Mesenchymal stem cell (in vitro differentiated cells and primary cell): ENCODE results near the gene INPP5E.

Experiments used
- DNase-seq: peaks from one replicate; pipeline ENCODE4 v3.0.0-alpha.2; 2013
- H2AFZ ChIP-seq: one replicate; pipeline ENCODE4 v1.6.1; 2013; ENCODE audit warnings: low read depth, mild to moderate bottlenecking, control low read depth, inconsistent platforms, low read length, moderate library complexity
- H2AK5ac ChIP-seq: 2 replicates; pipeline ENCODE4 v1.6.1; 2013; ENCODE audit warnings: low read length, moderate library complexity, mild to moderate bottlenecking, inconsistent platforms; ENCODE audit not compliant: severe bottlenecking
- H2BK120ac ChIP-seq: one replicate; pipeline ENCODE4 v1.6.1; 2013; ENCODE audit warnings: low read depth, mild to moderate bottlenecking, inconsistent platforms, low read length, moderate library complexity
- H2BK12ac ChIP-seq, 2 experiments: one replicate each; pipeline ENCODE4 v1.6.1; 2013; ENCODE audit warnings: inconsistent platforms in 2 of 2, low read length in 2 of 2, mild to moderate bottlenecking in 2 of 2, moderate library complexity in 2 of 2, control low read depth in 1 of 2
- H2BK15ac ChIP-seq: one replicate; pipeline ENCODE4 v1.6.1; 2013; ENCODE audit warnings: mild to moderate bottlenecking, low read depth, inconsistent platforms; ENCODE audit not compliant: poor library complexity, severe bottlenecking
- H2BK5ac ChIP-seq: 2 replicates; pipeline ENCODE4 v1.6.1; 2013; ENCODE audit warnings: low read depth, mild to moderate bottlenecking, low read length, control low read depth, inconsistent platforms; ENCODE audit not compliant: poor library complexity, severe bottlenecking
- H3K14ac ChIP-seq, 2 experiments: one replicate each; pipeline ENCODE4 v1.6.1; 2013; ENCODE audit warnings: inconsistent platforms in 2 of 2, low read length in 2 of 2, control low read depth in 1 of 2, mild to moderate bottlenecking in 1 of 2, moderate library complexity in 1 of 2
- H3K18ac ChIP-seq, 2 experiments: one replicate each; pipeline ENCODE4 v1.6.1; 2013; ENCODE audit warnings: inconsistent platforms in 2 of 2, low read length in 2 of 2, control low read depth in 1 of 2, low read depth in 1 of 2, mild to moderate bottlenecking in 1 of 2
- H3K23ac ChIP-seq, 2 experiments: one replicate each; pipeline ENCODE4 v1.6.1; 2013; ENCODE audit warnings: inconsistent platforms in 2 of 2, low read length in 2 of 2, mild to moderate bottlenecking in 2 of 2, moderate library complexity in 2 of 2, control low read depth in 1 of 2
- H3K27ac ChIP-seq: 2 replicates; pipeline ENCODE4 v1.5.1; 2013; ENCODE audit warnings: mild to moderate bottlenecking, moderate library complexity, low read length, control low read depth, inconsistent platforms; ENCODE audit not compliant: poor library complexity, severe bottlenecking
- H3K27me3 ChIP-seq, 2 experiments: 2 replicates each; pipeline versions ENCODE4 v1.6.1 to v1.7.0; 2013; ENCODE audit warnings: low read length in 2 of 2, mild to moderate bottlenecking in 2 of 2, moderate library complexity in 2 of 2, control low read depth in 1 of 2, inconsistent platforms in 1 of 2; ENCODE audit not compliant: control insufficient read depth in 1 of 2, insufficient read depth in 1 of 2
- H3K36me3 ChIP-seq, 2 experiments: 2 replicates each; pipeline versions ENCODE4 v1.6.1 to v1.7.0; 2013; ENCODE audit warnings: low read length in 2 of 2, control low read depth in 1 of 2, inconsistent platforms in 1 of 2, low read depth in 1 of 2, mild to moderate bottlenecking in 1 of 2; ENCODE audit not compliant: insufficient read depth in 2 of 2, control insufficient read depth in 1 of 2
- H3K4ac ChIP-seq, 2 experiments: one replicate each; pipeline ENCODE4 v1.6.1; 2013; ENCODE audit warnings: inconsistent platforms in 2 of 2, low read length in 2 of 2, mild to moderate bottlenecking in 2 of 2, moderate library complexity in 2 of 2, control low read depth in 1 of 2, low read depth in 1 of 2
- H3K4me1 ChIP-seq: 2 replicates; pipeline ENCODE4 v1.6.1; 2013; ENCODE audit warnings: low read depth, low read length, control low read depth; ENCODE audit not compliant: control insufficient read depth, insufficient read depth
- H3K4me2 ChIP-seq: 2 replicates; pipeline ENCODE4 v1.6.1; 2013; ENCODE audit warnings: low read length, mild to moderate bottlenecking, inconsistent platforms; ENCODE audit not compliant: poor library complexity, severe bottlenecking
- H3K4me3 ChIP-seq, 2 experiments: 2 replicates each; pipeline versions ENCODE4 v1.5.1 to v1.7.0; 2013; ENCODE audit warnings: low read length in 2 of 2, mild to moderate bottlenecking in 2 of 2, control low read depth in 1 of 2, low read depth in 1 of 2; ENCODE audit not compliant: insufficient read depth in 1 of 2
- H3K79me1 ChIP-seq: replicated peaks from 2 replicates; pipeline ENCODE4 v1.6.1; 2013; ENCODE audit warnings: mild to moderate bottlenecking, control low read depth, low read length, inconsistent platforms; ENCODE audit not compliant: poor library complexity, severe bottlenecking
- H3K9ac ChIP-seq: 2 replicates; pipeline ENCODE4 v1.7.0; 2013; ENCODE audit warnings: mild to moderate bottlenecking, low read length, moderate library complexity
- H3K9me3 ChIP-seq: 2 replicates; pipeline ENCODE4 v1.7.0; 2013; ENCODE audit warnings: mild to moderate bottlenecking, low read length; ENCODE audit not compliant: control insufficient read depth
- H4K8ac ChIP-seq: one replicate; pipeline ENCODE4 v1.6.1; 2013; ENCODE audit warnings: inconsistent platforms, mild to moderate bottlenecking, low read length, moderate library complexity
- H4K91ac ChIP-seq: one replicate; pipeline ENCODE4 v1.6.1; 2013; ENCODE audit warnings: mild to moderate bottlenecking, low read length, inconsistent platforms
- WGBS: methylation state at CpG from one replicate; pipeline ENCODE4 v1.1.7; 2013; ENCODE audit warnings: mixed read lengths; 5-methylcytosine and 5-hydroxymethylcytosine counted together

INPP5E gene

DNA sequence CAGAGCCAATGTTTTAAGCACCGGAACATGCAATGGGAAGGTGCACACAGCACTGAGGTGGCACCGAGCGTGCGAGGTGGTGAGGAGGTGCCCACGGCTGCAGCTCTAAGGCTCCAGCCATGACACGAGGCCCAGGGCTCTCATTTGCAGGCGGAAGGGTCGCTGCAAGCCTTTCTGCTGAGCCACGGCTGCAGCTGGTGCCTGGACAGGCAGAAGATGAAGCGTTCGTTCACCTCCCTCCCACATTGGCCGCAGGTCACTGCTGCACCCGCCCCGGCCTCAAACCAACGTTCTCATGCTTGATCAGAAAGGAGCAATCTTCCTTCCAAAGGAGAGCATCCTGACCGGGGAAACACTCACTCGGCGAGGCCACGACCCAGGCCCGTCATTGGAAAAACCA, 4.5 kb upstream of the INPP5E start:
- no peak overlapping the region for H3K27ac ChIP-seq
- H2BK5ac ChIP-seq: no peak overlapping the region
- WGBS: 92% methylated on average over 20 of the region's 20 CpGs

GRCh38 chr9:136443687-136444086, 4.0 kb upstream of the INPP5E start:
- no peak overlapping the region for H3K23ac ChIP-seq
- peaks cover 81 to 87% of the 10 kb centered on the region in 2 experiments for H3K36me3 ChIP-seq
- H3K9ac ChIP-seq: no peak overlapping the region
- no peak overlapping the region for H3K14ac ChIP-seq
- H2BK120ac ChIP-seq: no peak overlapping the region
- no peak overlapping the region for H2AFZ ChIP-seq
- no peak overlapping the region for H4K91ac ChIP-seq
- H3K27me3 ChIP-seq: no peaks in the 10 kb centered on the region
- no peak overlapping the region for H2BK12ac ChIP-seq
- peaks cover 35% of the 10 kb centered on the region for H3K79me1 ChIP-seq
- no peak overlapping the region for H2BK15ac ChIP-seq
- H3K4me1 ChIP-seq: peaks cover 19% of the 10 kb centered on the region
- WGBS: 93% methylated on average over 7 of the region's 7 CpGs
- no peak overlapping the region for H3K18ac ChIP-seq
- H4K8ac ChIP-seq: no peak overlapping the region
- no peak for DNase-seq
- no peak overlapping the region for H3K27ac ChIP-seq
- H3K4me2 ChIP-seq: no peak overlapping the region
- no peak overlapping the region for H2AK5ac ChIP-seq
- H2BK5ac ChIP-seq: no peak overlapping the region
- H3K4ac ChIP-seq: no peak overlapping the region
- no peak overlapping the region for H3K4me3 ChIP-seq
- no peaks in the 10 kb centered on the region for H3K9me3 ChIP-seq

More for the DNA sequence above, 4.5 kb upstream of the INPP5E start:
- H3K23ac ChIP-seq: no peak overlapping the region
- no peak overlapping the region for H3K4me2 ChIP-seq
- H3K27me3 ChIP-seq: no peaks in the 10 kb centered on the region
- peaks cover 85 to 91% of the 10 kb centered on the region in 2 experiments for H3K36me3 ChIP-seq
- H3K14ac ChIP-seq: no peak overlapping the region
- H3K9ac ChIP-seq: no peak overlapping the region
- H2AK5ac ChIP-seq: no peak overlapping the region
- H3K9me3 ChIP-seq: no peaks in the 10 kb centered on the region
- no peak overlapping the region for H2BK12ac ChIP-seq
- H3K4me3 ChIP-seq: no peak overlapping the region
- no peak for DNase-seq
- H3K4me1 ChIP-seq: peaks cover 18% of the 10 kb centered on the region
- no peak overlapping the region for H4K91ac ChIP-seq
- H2BK15ac ChIP-seq: no peak overlapping the region
- H2BK120ac ChIP-seq: no peak overlapping the region
- no peak overlapping the region for H3K4ac ChIP-seq
- peaks cover 37% of the 10 kb centered on the region for H3K79me1 ChIP-seq
- H3K18ac ChIP-seq: no peak overlapping the region
- no peak overlapping the region for H4K8ac ChIP-seq
- no peak overlapping the region for H2AFZ ChIP-seq

GRCh38 chr9:136443087-136443486, 3.4 kb upstream of the INPP5E start:
- Histone ChIP-seq H3K79me1 (peaks cover 35% of the 10 kb centered on the region), H3K4me2 (no peak overlapping the region)
- no peak for DNase-seq

DNA sequence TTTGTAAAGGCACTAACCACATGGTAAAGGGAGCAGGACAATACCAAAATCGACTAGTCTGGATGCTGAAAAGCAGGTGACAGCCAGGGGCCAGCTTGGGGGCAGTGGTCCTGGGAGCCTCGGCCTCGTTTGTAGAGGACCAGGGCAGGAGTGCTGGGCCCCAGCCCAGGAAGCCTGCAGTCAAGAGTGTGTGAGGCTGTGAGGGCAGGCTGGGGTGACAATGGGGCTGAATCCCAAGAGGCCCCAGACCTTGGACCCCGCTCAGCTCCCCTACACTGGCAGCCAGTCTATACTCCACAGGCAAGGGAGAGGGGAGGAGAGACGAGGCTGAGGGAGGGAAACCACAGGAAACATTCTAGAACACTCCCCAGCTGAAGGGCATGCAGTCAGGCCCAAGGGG, 2.6 kb upstream of the INPP5E start:
- H2AFZ ChIP-seq: no peak overlapping the region
- no peak overlapping the region for H3K18ac ChIP-seq
- H3K4me1 ChIP-seq: peaks cover 33% of the 10 kb centered on the region
- H4K91ac ChIP-seq: no peak overlapping the region
- H3K4ac ChIP-seq: no peak overlapping the region
- 98% methylated on average over 3 of the region's 5 CpGs for WGBS
- peaks cover 32% of the 10 kb centered on the region for H3K79me1 ChIP-seq
- H3K36me3 ChIP-seq: peaks cover 70 to 73% of the 10 kb centered on the region in 2 experiments
- no peaks in the 10 kb centered on the region for H3K27me3 ChIP-seq
- H3K9ac ChIP-seq: no peak overlapping the region
- no peak overlapping the region for H2BK12ac ChIP-seq
- H2BK5ac ChIP-seq: no peak overlapping the region
- H2BK120ac ChIP-seq: no peak overlapping the region
- H3K14ac ChIP-seq: no peak overlapping the region
- no peaks in the 10 kb centered on the region for H3K9me3 ChIP-seq
- H3K4me3 ChIP-seq: no peak overlapping the region
- no peak overlapping the region for H4K8ac ChIP-seq
- no peak for DNase-seq
- H3K23ac ChIP-seq: peak overlapping the region in 1 of 2 experiments; percentile 27
- no peak overlapping the region for H3K4me2 ChIP-seq
- no peak overlapping the region for H3K27ac ChIP-seq
- H2AK5ac ChIP-seq: no peak overlapping the region
- H2BK15ac ChIP-seq: no peak overlapping the region

More at GRCh38 chr9:136443087-136443486, 3.4 kb upstream of the INPP5E start:
- Histone ChIP-seq H3K4ac (no peak overlapping the region), H2AFZ (no peak overlapping the region), H2BK120ac (no peak overlapping the region), H3K14ac (no peak overlapping the region), H3K23ac (no peak overlapping the region), H2BK12ac (no peak overlapping the region), H3K18ac (no peak overlapping the region), H4K8ac (no peak overlapping the region), H3K36me3 (peaks cover 75 to 81% of the 10 kb centered on the region in 2 experiments), H2BK5ac (no peak overlapping the region), H3K4me1 (peaks cover 25% of the 10 kb centered on the region), H3K27me3 (no peaks in the 10 kb centered on the region), H2AK5ac (no peak overlapping the region), H3K27ac (no peak overlapping the region), H3K9ac (no peak overlapping the region), H3K4me3 (no peak overlapping the region), H2BK15ac (no peak overlapping the region), H4K91ac (no peak overlapping the region), H3K9me3 (no peaks in the 10 kb centered on the region)
- 94% methylated on average over 13 of the region's 15 CpGs for WGBS
